Measurements from ENCODE around the gene PTS.
"Not testable (repeated sequence)": the region's sequence is repeated elsewhere in the genome, so short reads cannot be mapped to it uniquely, and the experiment has no call there.

The PTS gene

DNA sequence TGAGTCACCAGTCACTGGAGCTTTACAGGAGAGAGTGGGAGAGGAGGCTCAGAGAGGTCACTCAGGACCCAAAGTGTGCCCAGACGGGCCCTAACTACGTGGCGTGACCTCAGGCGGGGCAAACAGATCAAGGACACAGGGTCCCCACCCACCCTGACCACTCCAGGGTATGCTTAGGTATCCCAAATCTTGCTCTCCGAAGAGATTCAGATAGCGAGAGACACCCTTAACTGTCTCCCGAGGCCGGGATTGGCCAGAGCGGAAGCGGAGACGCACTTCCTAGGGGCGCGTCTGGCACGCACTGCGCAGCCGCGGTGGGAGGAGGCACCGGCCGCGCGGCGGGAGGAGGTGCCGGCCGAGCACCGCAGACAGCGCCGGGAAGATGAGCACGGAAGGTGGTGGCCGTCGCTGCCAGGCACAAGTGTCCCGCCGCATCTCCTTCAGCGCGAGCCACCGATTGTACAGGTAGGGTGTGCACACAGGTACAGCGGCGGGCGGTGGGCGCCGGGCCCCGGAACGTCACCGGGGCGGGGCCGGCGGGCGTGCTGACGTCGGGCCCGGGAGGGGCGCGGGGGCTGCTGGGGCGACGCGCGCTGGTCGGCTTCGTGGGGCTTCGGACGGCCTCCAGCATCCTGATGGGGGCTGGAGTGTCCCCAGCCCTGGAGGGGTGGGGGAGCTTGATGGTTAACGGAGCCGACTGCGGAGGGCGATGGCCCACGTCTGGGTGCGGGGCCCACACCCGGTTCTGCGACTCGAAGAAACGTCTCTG lies at the start of gene PTS:
PTS (plus strand) TSS at position 367 of the 769 bp plus-strand sequence; CDS start at position 383, 16 bp downstream.
- peak; percentile 70 for DNase-seq

- no peak for DNase-seq
Observed at GRCh38 chr11:112177589-112177988, 48.6 kb upstream of the PTS start.

- no peak for DNase-seq
Observed at GRCh38 chr11:112178428-112178827, 47.8 kb upstream of the PTS start.

DNA sequence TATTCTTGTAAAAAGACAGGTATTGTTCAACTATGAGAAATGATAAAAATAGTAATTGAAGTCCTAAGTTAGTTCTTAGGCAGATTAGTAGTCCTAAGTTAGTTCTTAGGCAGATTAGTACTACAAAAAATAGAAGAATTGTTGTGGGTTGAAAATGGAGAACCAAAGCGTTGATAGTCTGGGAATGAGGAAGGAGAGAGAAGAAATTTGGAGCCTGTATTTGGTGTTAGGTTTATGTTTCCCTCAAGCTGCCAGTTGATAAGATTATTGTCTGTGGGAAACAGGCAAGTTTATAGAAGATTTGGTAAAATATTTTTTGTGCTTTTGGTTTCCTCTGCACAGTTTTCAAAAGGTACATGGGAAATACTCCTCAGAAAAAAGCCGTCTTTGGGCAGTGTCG lies 47.3 kb upstream of the PTS start:
- no peak for DNase-seq

DNA sequence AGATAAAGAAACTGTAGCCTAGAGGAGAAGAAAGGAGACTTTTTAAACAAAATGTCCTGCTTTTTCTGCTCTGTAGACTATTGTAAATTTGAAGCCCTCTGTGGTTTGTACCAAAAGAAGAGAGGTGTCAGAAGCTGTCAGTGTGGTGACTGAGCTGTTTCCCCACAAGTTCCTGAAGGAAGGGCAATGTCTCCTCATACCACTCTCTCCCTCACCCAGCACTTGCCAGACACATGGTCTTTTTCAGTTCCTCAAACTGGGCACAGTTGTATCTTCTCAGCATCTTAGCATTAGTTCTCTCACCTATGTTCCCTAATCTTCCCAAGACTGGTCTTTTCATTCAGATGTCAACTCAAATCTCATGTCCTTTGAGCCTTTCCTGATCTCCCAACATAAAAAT lies 46.6 kb upstream of the PTS start:
- DNase-seq: no peak

DNA sequence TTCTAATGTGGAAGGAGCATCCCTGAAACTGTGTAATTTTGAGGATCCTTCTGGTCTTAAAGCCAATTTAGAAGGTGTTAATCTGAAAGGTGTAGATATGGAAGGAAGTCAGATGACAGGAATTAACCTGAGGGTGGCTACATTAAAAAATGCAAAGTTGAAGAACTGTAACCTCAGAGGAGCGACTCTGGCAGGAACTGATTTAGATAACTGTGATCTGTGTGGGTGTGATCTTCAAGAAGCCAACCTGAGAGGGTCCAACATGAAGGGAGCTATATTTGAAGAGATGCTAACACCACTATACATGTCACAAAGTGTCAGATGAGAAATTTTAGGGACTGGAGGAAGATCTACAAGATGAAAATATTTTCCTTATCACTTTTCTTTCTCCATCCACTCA lies 43.4 kb upstream of the PTS start:
- DNase-seq: no peak

DNA sequence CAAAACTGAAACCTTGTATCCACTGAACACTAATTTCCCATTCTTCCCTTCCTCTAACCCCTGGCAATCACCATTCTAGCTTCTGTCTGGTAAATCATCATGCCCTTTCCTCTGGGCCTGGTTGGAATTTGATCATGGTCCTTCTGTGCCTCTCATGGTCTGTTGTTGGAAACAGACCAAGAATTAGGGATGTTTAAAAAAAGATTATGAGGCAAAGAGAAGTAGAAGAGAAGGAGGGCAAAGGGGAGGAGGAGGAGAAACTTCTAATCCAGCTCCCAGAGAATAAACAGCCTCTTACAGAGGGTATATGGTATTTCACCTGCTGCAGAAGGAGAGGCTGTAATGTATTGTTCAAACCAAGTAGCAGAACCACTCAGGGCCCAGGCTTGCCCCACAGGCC lies 40.3 kb upstream of the PTS start:
- no peak for DNase-seq

DNA sequence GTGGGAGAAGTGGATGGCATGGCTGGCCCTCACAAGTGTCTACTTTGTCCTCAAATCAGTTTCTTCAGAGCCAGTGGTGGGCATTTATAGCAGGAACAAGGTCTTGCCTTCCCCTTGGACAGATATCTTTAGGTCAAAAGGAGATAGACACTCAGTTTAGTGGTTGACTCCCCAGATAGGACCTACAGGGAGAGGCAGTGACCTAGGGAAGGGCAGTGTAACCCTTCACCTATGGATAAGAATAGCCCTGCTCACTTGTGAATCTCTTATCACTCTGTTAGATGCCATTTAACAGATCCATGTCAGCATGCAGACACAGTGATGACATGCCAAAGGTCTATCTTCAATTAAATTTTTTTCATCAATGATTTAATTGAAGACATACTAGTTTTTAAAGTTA lies 39.9 kb upstream of the PTS start:
- DNase-seq: no peak

GRCh38 chr11:112195113-112195512 lies 31.1 kb upstream of the PTS start:
- DNase-seq: not testable (repeated sequence)

GRCh38 chr11:112195951-112196351 lies 30.3 kb upstream of the PTS start:
- DNase-seq: no peak

- no peak for DNase-seq
Observed at GRCh38 chr11:112196519-112197087, 29.6 kb upstream of the PTS start.

DNA sequence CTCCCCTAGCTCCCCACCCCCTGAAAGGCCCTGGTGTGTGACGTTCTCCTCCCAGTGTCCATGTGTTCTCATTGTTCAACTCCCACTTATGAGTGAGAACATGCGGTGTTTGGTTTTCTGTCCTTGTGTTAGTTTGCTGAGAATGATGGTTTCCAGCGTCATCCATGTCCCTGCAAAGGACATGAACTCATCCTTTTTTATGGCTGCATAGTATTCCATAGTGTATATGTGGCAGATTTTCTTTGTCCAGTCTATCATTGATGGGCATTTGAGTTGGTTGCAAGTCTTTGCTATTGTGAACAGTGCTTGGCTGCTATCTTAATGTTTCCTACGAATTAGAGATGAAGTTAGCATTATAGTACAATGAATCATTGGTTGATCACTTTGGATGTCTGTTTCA lies 27.1 kb upstream of the PTS start:
- not testable (repeated sequence) for DNase-seq

DNA sequence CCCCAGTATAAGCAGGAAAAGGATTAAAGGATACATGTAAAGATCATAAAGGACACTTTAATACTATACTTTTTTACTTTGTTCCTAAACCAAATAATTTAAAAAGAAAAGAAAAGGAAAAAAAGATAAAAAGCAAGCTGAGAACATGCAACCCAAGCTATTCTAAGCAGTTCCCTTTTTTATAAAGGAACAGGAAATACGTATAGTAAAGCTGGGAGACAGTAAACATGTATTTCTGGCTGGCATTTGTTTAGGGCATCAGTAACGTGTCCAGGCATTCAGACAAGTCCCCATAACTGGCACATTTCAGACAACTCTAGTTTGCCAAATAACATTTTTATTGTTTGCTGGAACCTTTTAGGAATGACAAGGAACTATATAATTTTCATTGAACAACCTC lies 26.0 kb upstream of the PTS start:
- no peak for DNase-seq

DNA sequence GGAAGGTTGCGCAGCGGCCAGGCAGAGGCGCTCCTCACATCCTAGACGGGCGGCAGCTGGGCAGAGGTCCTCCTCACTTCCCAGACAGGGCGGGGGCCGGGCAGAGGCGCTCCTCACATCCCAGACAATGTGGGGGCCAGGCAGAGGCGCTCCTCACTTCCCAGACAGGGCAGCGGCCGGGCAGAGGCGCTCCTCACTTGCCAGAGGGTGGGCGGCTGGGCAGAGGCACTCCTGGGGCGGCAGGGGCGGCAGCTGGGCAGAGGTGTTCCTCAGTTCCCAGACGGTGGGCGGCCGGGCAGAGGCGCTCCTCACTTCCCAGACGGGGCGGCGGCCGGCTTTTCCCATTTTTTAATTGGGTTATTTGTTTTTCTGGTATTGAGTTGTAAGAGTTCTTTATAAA lies 20.2 kb upstream of the PTS start:
- no peak for DNase-seq

GRCh38 chr11:112210890-112211289 lies 15.3 kb upstream of the PTS start:
- DNase-seq: no peak

- DNase-seq: no peak
Observed at GRCh38 chr11:112211536-112211935, 14.7 kb upstream of the PTS start.

GRCh38 chr11:112212290-112212689 lies 13.9 kb upstream of the PTS start:
- DNase-seq: no peak

DNA sequence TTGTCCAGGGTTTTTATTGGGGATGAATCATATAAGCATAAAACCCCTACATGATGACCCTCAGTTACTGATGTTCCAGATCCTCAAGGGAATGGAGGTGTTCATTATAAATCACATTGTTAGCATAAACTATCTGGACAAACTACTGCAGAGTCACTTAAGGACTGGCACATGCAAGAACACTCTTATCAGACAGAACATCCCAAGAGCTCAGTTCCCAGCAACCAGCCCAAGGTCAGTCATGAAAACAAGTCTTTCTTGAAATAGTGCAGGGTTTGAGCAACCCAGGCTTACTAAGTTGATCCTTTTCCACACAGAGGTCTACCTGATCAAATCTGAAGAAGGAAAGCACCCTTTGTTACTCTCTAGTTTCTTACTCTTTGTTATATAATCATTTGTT lies 13.5 kb upstream of the PTS start:
- no peak for DNase-seq

DNA sequence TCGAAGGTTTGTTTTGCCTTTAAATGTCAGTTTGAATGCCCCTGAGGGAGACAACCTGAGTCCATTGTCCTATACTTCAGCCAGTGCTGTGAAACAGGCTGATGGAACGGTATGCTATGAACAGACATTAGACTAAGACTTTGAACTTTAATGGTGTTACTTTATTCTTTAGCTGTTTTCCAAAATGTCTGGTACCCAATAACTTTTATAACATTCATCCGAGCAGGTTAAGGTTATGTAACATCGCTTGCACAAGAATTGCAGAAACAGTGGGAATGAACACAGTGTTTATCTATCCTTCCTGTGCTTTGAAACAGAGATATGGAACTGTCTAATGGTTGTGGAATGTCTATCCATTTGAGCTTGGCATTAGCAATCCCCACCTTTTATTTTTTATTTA lies 12.5 kb upstream of the PTS start:
- no peak for DNase-seq

DNA sequence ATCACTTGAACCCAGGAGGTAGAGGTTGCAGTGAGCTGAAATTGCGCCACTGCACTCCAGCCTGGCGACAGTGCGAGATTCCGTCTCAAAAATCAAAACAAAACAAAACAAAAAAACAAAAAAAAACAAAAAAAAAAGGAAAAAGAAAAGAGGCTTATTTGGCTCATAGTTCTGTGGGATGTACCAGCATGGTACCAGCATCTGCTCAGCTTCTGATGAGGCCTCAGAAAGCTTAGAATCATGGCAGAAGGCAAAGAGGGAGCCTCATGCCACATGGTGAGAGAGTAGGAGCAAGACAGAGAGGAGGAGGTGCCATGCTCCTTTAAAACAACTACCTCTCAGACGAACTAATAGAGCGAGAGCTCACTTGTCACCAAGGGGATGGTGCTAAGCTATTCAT lies 10.6 kb upstream of the PTS start:
- DNase-seq: no peak

- DNase-seq: no peak
Observed at GRCh38 chr11:112216561-112217105, 9.6 kb upstream of the PTS start.

GRCh38 chr11:112219476-112220232 lies 6.6 kb upstream of the PTS start:
- DNase-seq: peak; percentile 75

DNA sequence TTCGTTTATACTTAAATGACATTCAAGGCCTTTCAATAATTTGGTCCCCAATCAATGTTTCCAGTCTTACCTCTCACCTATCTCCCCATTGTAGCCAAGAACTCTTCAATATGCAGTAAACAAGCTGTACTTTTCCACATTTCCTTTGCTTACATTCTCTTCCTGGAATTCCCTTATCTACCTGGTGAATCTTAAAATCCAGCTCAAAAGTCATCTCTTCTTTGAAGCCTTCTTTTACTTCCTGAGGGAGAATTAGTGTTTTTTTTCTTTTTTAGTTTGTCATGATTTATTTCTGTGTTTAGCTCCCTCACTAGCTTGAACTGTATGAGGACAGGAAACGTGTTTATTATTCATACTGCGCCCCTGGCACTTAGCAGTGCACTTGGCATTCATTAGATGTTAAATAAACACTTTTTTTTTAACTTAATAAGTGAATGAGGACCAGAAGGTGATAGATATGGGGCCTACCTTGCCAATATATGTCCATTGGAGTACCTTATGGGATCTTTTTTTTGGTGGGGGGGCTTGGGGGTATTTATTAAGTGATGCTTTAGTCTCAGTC lies 4.9 kb upstream of the PTS start:
- no peak for DNase-seq

- DNase-seq: no peak
Observed at GRCh38 chr11:112222303-112222702, 3.9 kb upstream of the PTS start.

Data from NCI-H2227 treated with DMSO at 0.1 percent for 48 hours (cell line).